ENCODE data around the gene HYAL2. TPM values are rescaled to one million over a fixed set of nuclear protein-coding genes. Genes with fewer than 3 reads are reported as not detected.

Gene HYAL2
- total RNA-seq, 2 experiments from 2014 or later = 7.7 to 19.7 TPM

GRCh38 chr3:50323092-50323600 is 601 bp upstream of the HYAL2 start:
- peaks cover 24% of the 10 kb centered on the region; the same call in 1 of the 2 replicates for H3K36me3 ChIP-seq (ENCODE audit: insufficient read depth, low read length)
- ChIA-PET CTCF (ENCODE audit: unreplicated experiment) (interaction anchor here (1.9 kb wide), 1 partner anchor 31 kb away, joined by 5 read pairs; the partner anchor contains the start of gene IFRD2), POLR2A (interaction anchor here (1.2 kb wide), 1 partner anchor 27 kb away, joined by 3 read pairs; the partner anchor contains the start of gene NPRL2)
- H3K4me3 ChIP-seq (ENCODE audit: low read depth, low read length, poor library complexity, severe bottlenecking) = no peak overlapping the region
- no peak overlapping the region for H3K4me2 ChIP-seq (ENCODE audit: low read length)
- no peak overlapping the region for H2AFZ ChIP-seq (ENCODE audit: low read length)
- H3K9me2 ChIP-seq (ENCODE audit: insufficient read depth, low read length) = no peaks in the 10 kb centered on the region
- H3K9me3 ChIP-seq (ENCODE audit: low read length) = no peaks in the 10 kb centered on the region
- TF ChIP-seq, protein P1, sequence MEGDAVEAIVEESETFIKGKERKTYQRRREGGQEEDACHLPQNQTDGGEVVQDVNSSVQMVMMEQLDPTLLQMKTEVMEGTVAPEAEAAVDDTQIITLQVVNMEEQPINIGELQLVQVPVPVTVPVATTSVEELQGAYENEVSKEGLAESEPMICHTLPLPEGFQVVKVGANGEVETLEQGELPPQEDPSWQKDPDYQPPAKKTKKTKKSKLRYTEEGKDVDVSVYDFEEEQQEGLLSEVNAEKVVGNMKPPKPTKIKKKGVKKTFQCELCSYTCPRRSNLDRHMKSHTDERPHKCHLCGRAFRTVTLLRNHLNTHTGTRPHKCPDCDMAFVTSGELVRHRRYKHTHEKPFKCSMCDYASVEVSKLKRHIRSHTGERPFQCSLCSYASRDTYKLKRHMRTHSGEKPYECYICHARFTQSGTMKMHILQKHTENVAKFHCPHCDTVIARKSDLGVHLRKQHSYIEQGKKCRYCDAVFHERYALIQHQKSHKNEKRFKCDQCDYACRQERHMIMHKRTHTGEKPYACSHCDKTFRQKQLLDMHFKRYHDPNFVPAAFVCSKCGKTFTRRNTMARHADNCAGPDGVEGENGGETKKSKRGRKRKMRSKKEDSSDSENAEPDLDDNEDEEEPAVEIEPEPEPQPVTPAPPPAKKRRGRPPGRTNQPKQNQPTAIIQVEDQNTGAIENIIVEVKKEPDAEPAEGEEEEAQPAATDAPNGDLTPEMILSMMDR (conservative IDR thresholded peaks at IDR 0.05; ENCODE audit: low read length) = no peak
- TF ChIP-seq EZH2phosphoT487 (IDR thresholded peaks at IDR 0.05; ENCODE audit: borderline replicate concordance, low read depth, low read length) = no peak
- no peak overlapping the region for H3K27ac ChIP-seq (ENCODE audit: low read depth, low read length, poor library complexity, severe bottlenecking)
- H3K4me1 ChIP-seq (ENCODE audit: insufficient read depth, low read length, poor library complexity, severe bottlenecking) = peaks cover 34% of the 10 kb centered on the region
- BruUV-seq (replicated peaks) = no TSS peak
- H4K20me1 ChIP-seq (ENCODE audit: insufficient read depth, low read length) = no peaks in the 10 kb centered on the region
- H3K79me2 ChIP-seq (ENCODE audit: insufficient read depth, low read depth, low read length) = peaks cover 12% of the 10 kb centered on the region; the same call in 1 of the 2 replicates
- intact Hi-C loops (cut with micrococcal nuclease; ENCODE audit: unreplicated experiment) = loop anchor here (5.0 kb wide), 1 partner anchor 96 kb away; no protein-coding TSS in a partner anchor
- DNase-seq (ENCODE audit: low spot score) = no peak

GRCh38 chr3:50322115-50322385 is 495 bp downstream of the HYAL2 start:
- H3K27ac ChIP-seq (ENCODE audit: low read depth, low read length, poor library complexity, severe bottlenecking) = no peak overlapping the region
- TF ChIP-seq, protein P1 (conservative IDR thresholded peaks at IDR 0.05; ENCODE audit: low read length) = no peak
- no peak for TF ChIP-seq EZH2phosphoT487 (IDR thresholded peaks at IDR 0.05; ENCODE audit: borderline replicate concordance, low read depth, low read length)
- peaks cover 43% of the 10 kb centered on the region for H3K4me1 ChIP-seq (ENCODE audit: insufficient read depth, low read length, poor library complexity, severe bottlenecking)
- H3K4me3 ChIP-seq (ENCODE audit: low read depth, low read length, poor library complexity, severe bottlenecking) = peak overlapping the region; percentile 72
- peaks cover 4% of the 10 kb centered on the region; the same call in 1 of the 2 replicates for H3K79me2 ChIP-seq (ENCODE audit: insufficient read depth, low read depth, low read length)
- POLR2A ChIA-PET = no interaction called here
- H3K9me3 ChIP-seq (ENCODE audit: low read length) = no peaks in the 10 kb centered on the region
- intact Hi-C loops (cut with micrococcal nuclease; ENCODE audit: unreplicated experiment) = loop anchor here (5.0 kb wide), 1 partner anchor 95 kb away; no protein-coding TSS in a partner anchor
- BruUV-seq (replicated peaks) = no TSS peak
- no peaks in the 10 kb centered on the region for H4K20me1 ChIP-seq (ENCODE audit: insufficient read depth, low read length)
- no peak for DNase-seq (ENCODE audit: low spot score)
- no peaks in the 10 kb centered on the region for H3K9me2 ChIP-seq (ENCODE audit: insufficient read depth, low read length)
- H2AFZ ChIP-seq (ENCODE audit: low read length) = peak overlapping the region; percentile 59; the same call in 1 of the 2 replicates
- H3K4me2 ChIP-seq (ENCODE audit: low read length) = peak overlapping the region; percentile 73
- peaks cover 24% of the 10 kb centered on the region; the same call in 1 of the 2 replicates for H3K36me3 ChIP-seq (ENCODE audit: insufficient read depth, low read length)
- CTCF ChIA-PET (ENCODE audit: unreplicated experiment) = no interaction called here
